Lower leg skin (tissue), 4 donors: Measurements from ENCODE around the gene GNG12. TPM values are rescaled to one million over a fixed set of nuclear protein-coding genes. Genes with fewer than 3 reads are reported as not detected.

Experiments used
- DNase-seq, 2 donors: peaks; one replicate each; pipeline ENCODE4 v3.0.0-alpha.2; 2019; ENCODE audit warnings: low spot score in 2 of 2
- H3K4me3 ChIP-seq: fragments of 200-600 bp; sonication (generic); 2 replicates; pipeline ENCODE4 v1.5.1; 2017; ENCODE audit warnings: mild to moderate bottlenecking, low read depth; ENCODE audit not compliant: poor library complexity, severe bottlenecking
- POLR2A ChIP-seq, 2 donors: fragments of 450-650 bp; IDR thresholded peaks; one replicate each; pipeline ENCODE4 v1.6.1; 2016 to 2017; ENCODE audit warnings: antibody characterized with exemption in 2 of 2, mild to moderate bottlenecking in 1 of 2, moderate library complexity in 1 of 2
- WGBS, 2 donors: methylation state at CpG; one replicate each; pipeline ENCODE4 v1.1.5; 2018; 5-methylcytosine and 5-hydroxymethylcytosine counted together
- intact Hi-C: fragments of 100-400 bp; cut with DNase I; formaldehyde crosslinking; loops from one replicate; pipeline ENCODE4 v1.15.0; 2023; ENCODE audit warnings: low total_unique reads
- total RNA-seq, 4 donors: library from RNA; depleted of rRNA; stranded (reverse); fragments of >200 nt; gene quantifications; one replicate each; pipeline ENCODE4 v1.1.0, GENCODE V29; 2016
- TF ChIP-seq, protein P1 (sequence below), 3 donors: fragments of 450-650 bp; IDR thresholded peaks; one replicate each; pipeline ENCODE4 v1.5.1; 2016; ENCODE audit warnings: antibody characterized with exemption in 3 of 3, mild to moderate bottlenecking in 3 of 3, moderate library complexity in 2 of 3

The GNG12 gene
- total RNA-seq, 4 donors from 2014 or later = 89.7 to 113 (median 99.2) TPM

- intact Hi-C loops = no loop called here
- no peak for TF ChIP-seq POLR2A (IDR thresholded peaks at IDR 0.05)
- TF ChIP-seq, protein P1, sequence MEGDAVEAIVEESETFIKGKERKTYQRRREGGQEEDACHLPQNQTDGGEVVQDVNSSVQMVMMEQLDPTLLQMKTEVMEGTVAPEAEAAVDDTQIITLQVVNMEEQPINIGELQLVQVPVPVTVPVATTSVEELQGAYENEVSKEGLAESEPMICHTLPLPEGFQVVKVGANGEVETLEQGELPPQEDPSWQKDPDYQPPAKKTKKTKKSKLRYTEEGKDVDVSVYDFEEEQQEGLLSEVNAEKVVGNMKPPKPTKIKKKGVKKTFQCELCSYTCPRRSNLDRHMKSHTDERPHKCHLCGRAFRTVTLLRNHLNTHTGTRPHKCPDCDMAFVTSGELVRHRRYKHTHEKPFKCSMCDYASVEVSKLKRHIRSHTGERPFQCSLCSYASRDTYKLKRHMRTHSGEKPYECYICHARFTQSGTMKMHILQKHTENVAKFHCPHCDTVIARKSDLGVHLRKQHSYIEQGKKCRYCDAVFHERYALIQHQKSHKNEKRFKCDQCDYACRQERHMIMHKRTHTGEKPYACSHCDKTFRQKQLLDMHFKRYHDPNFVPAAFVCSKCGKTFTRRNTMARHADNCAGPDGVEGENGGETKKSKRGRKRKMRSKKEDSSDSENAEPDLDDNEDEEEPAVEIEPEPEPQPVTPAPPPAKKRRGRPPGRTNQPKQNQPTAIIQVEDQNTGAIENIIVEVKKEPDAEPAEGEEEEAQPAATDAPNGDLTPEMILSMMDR (IDR thresholded peaks at IDR 0.05) = no peak
- DNase-seq = no peak
- 62 to 70% methylated on average over 10 of the region's 10 CpGs for WGBS, 2 donors
- no peak overlapping the region for H3K4me3 ChIP-seq
Observed at GRCh38 chr1:67705735-67706453, 127.4 kb downstream of the GNG12 start.

DNA sequence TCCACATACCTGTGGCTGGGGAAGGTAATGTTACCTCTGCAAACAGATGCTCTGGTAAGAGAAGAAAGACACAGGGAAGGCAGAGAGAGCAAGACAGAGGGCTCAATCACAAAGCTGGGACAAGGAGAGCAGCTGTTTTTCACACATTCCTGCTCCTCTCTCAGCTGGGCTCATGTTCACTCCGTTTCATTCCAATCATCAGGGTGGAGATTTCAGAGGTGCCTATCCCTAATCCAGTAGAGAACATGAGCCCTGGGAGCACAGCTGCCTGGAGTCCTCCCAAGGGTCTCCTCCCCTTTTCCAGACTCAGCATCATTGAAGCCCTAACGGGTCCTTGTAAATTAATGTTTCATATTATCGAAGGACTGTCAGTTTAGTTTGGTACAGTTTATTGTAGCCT is 128.9 kb downstream of the GNG12 start:
- H3K4me3 ChIP-seq = no peak overlapping the region
- TF ChIP-seq, protein P1 (IDR thresholded peaks at IDR 0.05) = no peak
- no peak for TF ChIP-seq POLR2A (IDR thresholded peaks at IDR 0.05)
- intact Hi-C loops = no loop called here
- WGBS, 2 donors = 89% methylated on average over 3 of the region's 3 CpGs
- no peak for DNase-seq

- WGBS, 2 donors = 91 to 95% methylated on average over 2 of the region's 2 CpGs
- DNase-seq = no peak
- intact Hi-C loops = no loop called here
- H3K4me3 ChIP-seq = no peak overlapping the region
- TF ChIP-seq POLR2A (IDR thresholded peaks at IDR 0.05) = no peak
- TF ChIP-seq, protein P1 (IDR thresholded peaks at IDR 0.05) = no peak
Observed at GRCh38 chr1:67701876-67702275, 131.4 kb downstream of the GNG12 start.

GRCh38 chr1:67700692-67701410 is 132.4 kb downstream of the GNG12 start:
- no peak for DNase-seq
- intact Hi-C loops = no loop called here
- WGBS, 2 donors = 78 to 82% methylated on average over 8 of the region's 8 CpGs

GRCh38 chr1:67700220-67700619 is 133.0 kb downstream of the GNG12 start:
- TF ChIP-seq, protein P1 (IDR thresholded peaks at IDR 0.05) = no peak
- TF ChIP-seq POLR2A (IDR thresholded peaks at IDR 0.05) = no peak
- H3K4me3 ChIP-seq = no peak overlapping the region
- intact Hi-C loops = no loop called here
- WGBS, 2 donors = 76 to 79% methylated on average over 4 of the region's 4 CpGs
- no peak for DNase-seq

More at GRCh38 chr1:67700692-67701410, 132.4 kb downstream of the GNG12 start:
- TF ChIP-seq, protein P1 (IDR thresholded peaks at IDR 0.05) = no peak
- TF ChIP-seq POLR2A (IDR thresholded peaks at IDR 0.05) = no peak
- H3K4me3 ChIP-seq = no peak overlapping the region
